Osteoblast (primary cell): Measurements from ENCODE around the gene PDZD7. TPM values are rescaled to one million over a fixed set of nuclear protein-coding genes. Genes with fewer than 3 reads are reported as not detected.

Experiments used
- DNase-seq: peaks from one replicate; pipeline ENCODE4 v3.0.0; 2011; ENCODE audit warnings: low spot score, mixed read lengths; ENCODE audit not compliant: insufficient read length; ENCODE audit errors: missing footprints
- H2AFZ ChIP-seq: 2 replicates; pipeline ENCODE4 v1.6.0; 2011; ENCODE audit warnings: mild to moderate bottlenecking, low read length
- H3K27ac ChIP-seq: 2 replicates; pipeline ENCODE4 v1.5.1; 2011; ENCODE audit warnings: mild to moderate bottlenecking, low read depth, low read length, moderate library complexity
- H3K27me3 ChIP-seq: 2 replicates; pipeline ENCODE4 v1.6.0; 2012; ENCODE audit warnings: mild to moderate bottlenecking, control low read depth, inconsistent platforms, low read length, moderate library complexity; ENCODE audit not compliant: insufficient read depth
- H3K36me3 ChIP-seq: 2 replicates; pipeline ENCODE4 v1.5.1; 2011; ENCODE audit warnings: mild to moderate bottlenecking, low read length, control low read depth, moderate library complexity; ENCODE audit not compliant: insufficient read depth
- H3K4me1 ChIP-seq: 2 replicates; pipeline ENCODE4 v1.5.1; 2011; ENCODE audit warnings: mild to moderate bottlenecking, low read length, control low read depth, moderate library complexity; ENCODE audit not compliant: insufficient read depth
- H3K4me2 ChIP-seq: 2 replicates; pipeline ENCODE4 v1.6.0; 2011; ENCODE audit warnings: mild to moderate bottlenecking, low read length; ENCODE audit not compliant: insufficient read depth
- H3K4me3 ChIP-seq: fragments of 200-600 bp; sonication (generic); 3 replicates; pipeline ENCODE4 v1.5.1; 2012; ENCODE audit warnings: mild to moderate bottlenecking, low read length, inconsistent platforms; ENCODE audit not compliant: insufficient read depth
- H3K79me2 ChIP-seq: 2 replicates; pipeline ENCODE4 v1.6.0; 2012; ENCODE audit warnings: mild to moderate bottlenecking, low read length, control low read depth, inconsistent platforms; ENCODE audit not compliant: insufficient read depth
- H3K9me3 ChIP-seq: 2 replicates; pipeline ENCODE4 v1.5.1; 2011; ENCODE audit warnings: low read depth, low read length, control low read depth
- H4K20me1 ChIP-seq: 2 replicates; pipeline ENCODE4 v1.6.0; 2012; ENCODE audit warnings: mild to moderate bottlenecking, low read length, control low read depth; ENCODE audit not compliant: insufficient read depth
- total RNA-seq: library from RNA; depleted of rRNA; stranded (reverse); fragments of >200 nt; gene quantifications from 2 replicates; pipeline ENCODE4 v1.2.3, GENCODE V29; 2012
- TF ChIP-seq, protein P1 (sequence below): IDR thresholded peaks from 2 replicates; pipeline ENCODE4 v1.5.1; 2011; ENCODE audit warnings: mild to moderate bottlenecking, low read depth, low read length, moderate library complexity; ENCODE audit errors: extremely low read depth

PDZD7 gene
- total RNA-seq, 1 donor = 0.72 TPM

DNA sequence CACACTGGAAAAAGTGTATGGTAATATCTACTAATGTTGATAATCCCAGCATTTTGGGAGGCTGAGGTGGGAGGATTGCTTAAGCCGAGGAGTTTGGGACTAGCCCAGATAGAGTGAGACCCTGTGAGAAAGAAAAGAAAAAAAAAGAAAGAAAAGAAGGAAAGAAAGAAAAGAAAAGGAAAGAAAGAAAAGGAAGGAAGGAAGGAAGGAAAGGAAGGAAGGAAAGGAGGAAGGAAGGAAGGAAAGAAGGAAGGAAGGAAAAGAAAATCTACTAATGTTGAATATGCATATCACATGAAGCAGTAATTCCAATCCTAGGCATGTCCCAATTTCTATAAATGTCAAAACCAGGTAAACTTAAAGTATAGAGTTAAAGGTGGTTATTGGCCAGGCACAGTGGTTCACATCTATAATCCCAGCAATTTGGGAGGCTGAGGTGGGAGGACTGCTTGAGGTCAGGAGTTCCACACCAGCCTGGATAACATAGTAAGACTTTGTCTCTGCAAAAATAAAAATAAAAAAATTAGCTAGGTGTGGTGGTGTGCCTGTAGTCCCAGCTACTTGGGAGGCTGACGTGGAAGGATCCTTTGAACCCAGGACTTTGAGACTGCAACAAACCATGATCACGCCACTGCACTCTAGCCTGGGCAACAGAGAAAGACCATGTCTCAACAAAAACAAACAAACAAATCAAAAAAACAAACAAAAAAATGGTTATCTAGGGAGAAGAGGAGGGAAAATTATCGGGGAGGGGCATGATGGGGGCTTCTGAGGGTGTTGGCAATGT is 25.6 kb upstream of the PDZD7 start:
- TF ChIP-seq, protein P1, sequence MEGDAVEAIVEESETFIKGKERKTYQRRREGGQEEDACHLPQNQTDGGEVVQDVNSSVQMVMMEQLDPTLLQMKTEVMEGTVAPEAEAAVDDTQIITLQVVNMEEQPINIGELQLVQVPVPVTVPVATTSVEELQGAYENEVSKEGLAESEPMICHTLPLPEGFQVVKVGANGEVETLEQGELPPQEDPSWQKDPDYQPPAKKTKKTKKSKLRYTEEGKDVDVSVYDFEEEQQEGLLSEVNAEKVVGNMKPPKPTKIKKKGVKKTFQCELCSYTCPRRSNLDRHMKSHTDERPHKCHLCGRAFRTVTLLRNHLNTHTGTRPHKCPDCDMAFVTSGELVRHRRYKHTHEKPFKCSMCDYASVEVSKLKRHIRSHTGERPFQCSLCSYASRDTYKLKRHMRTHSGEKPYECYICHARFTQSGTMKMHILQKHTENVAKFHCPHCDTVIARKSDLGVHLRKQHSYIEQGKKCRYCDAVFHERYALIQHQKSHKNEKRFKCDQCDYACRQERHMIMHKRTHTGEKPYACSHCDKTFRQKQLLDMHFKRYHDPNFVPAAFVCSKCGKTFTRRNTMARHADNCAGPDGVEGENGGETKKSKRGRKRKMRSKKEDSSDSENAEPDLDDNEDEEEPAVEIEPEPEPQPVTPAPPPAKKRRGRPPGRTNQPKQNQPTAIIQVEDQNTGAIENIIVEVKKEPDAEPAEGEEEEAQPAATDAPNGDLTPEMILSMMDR = no peak
- peaks cover 4% of the 10 kb centered on the region for H3K36me3 ChIP-seq
- H3K4me2 ChIP-seq = no peak overlapping the region
- H3K27me3 ChIP-seq = no peaks in the 10 kb centered on the region
- H3K4me3 ChIP-seq = no peak overlapping the region
- H3K79me2 ChIP-seq = peaks cover 9% of the 10 kb centered on the region
- H2AFZ ChIP-seq = no peak overlapping the region
- no peaks in the 10 kb centered on the region for H4K20me1 ChIP-seq
- DNase-seq = no peak
- no peak overlapping the region for H3K27ac ChIP-seq
- peaks cover 39% of the 10 kb centered on the region for H3K4me1 ChIP-seq
- H3K9me3 ChIP-seq = no peaks in the 10 kb centered on the region

DNA sequence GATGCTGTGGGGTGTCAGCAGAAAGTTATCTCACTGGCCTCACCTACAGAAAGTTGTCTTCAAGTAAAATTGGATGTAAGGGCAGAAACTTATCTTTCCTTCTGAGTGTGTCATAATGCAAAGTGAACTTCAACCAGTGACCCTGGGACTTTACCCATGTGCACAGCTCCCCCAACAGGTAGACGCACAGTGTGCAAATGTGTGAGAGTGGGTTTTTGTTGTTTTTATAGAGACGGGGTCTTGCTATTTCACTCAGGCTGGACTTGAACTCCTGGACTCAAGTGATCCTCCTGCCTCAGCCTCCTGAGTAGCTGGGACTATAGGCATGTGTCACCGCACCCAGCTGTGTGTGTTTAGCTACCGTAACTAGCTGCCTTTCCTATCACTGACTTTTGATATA is 24.5 kb upstream of the PDZD7 start:
- H2AFZ ChIP-seq = no peak overlapping the region
- DNase-seq = no peak
- no peak overlapping the region for H3K4me2 ChIP-seq
- no peaks in the 10 kb centered on the region for H3K9me3 ChIP-seq
- H3K27ac ChIP-seq = no peak overlapping the region
- peaks cover 9% of the 10 kb centered on the region for H3K79me2 ChIP-seq
- TF ChIP-seq, protein P1 = no peak
- peaks cover 35% of the 10 kb centered on the region for H3K4me1 ChIP-seq
- peaks cover under 1% of the 10 kb centered on the region for H3K27me3 ChIP-seq
- no peaks in the 10 kb centered on the region for H4K20me1 ChIP-seq
- peaks cover 4% of the 10 kb centered on the region for H3K36me3 ChIP-seq
- no peak overlapping the region for H3K4me3 ChIP-seq

DNA sequence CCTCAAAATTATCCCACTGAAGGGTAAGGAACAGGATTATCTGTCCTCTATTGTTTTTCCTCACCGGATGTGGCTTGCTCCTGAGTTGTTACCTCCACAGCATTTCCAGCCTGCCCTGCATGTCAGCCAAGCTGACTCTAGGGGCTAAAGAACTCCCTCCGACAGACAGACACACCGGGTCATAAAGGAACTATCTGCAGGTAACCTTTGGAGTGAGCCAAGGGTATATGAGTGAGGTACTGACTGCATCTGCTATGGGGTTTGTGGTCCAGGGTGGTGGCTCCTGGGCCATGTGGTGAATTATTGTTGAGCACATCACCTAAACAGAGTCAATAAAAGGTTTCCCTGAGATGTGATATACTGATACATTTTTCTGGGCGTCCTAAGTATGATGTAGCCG is 23.9 kb upstream of the PDZD7 start:
- Histone ChIP-seq H3K4me3 (no peak overlapping the region), H3K9me3 (no peaks in the 10 kb centered on the region), H3K36me3 (peaks cover 4% of the 10 kb centered on the region), H4K20me1 (no peaks in the 10 kb centered on the region), H3K4me2 (no peak overlapping the region), H3K27me3 (peaks cover 6% of the 10 kb centered on the region), H3K79me2 (peaks cover 9% of the 10 kb centered on the region), H3K4me1 (peaks cover 30% of the 10 kb centered on the region), H3K27ac (no peak overlapping the region), H2AFZ (no peak overlapping the region)
- no peak for DNase-seq
- TF ChIP-seq, protein P1 = no peak

DNA sequence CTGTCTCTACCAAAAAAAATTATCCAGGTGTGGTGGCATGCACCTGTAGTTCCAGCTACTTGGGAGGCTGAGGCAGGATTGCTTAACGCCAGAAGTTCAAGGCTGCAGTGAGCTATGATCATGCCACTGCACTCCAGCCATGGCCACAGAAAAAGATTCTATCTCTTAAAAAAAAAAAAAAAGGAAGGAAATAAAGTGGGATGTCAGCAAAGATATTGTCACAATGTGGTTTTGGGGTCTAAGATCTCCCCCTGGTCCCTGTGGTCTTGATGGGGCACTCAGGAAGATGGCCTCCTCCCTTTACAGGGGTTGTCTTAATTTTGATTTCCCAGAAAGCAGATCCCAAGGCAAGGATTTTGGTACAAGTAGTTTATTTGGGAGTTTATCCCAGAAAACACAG is 23.4 kb upstream of the PDZD7 start:
- H3K36me3 ChIP-seq = peaks cover 4% of the 10 kb centered on the region
- H2AFZ ChIP-seq = no peak overlapping the region
- no peaks in the 10 kb centered on the region for H4K20me1 ChIP-seq
- DNase-seq = no peak
- peaks cover 11% of the 10 kb centered on the region for H3K27me3 ChIP-seq
- H3K79me2 ChIP-seq = peaks cover 6% of the 10 kb centered on the region
- H3K27ac ChIP-seq = no peak overlapping the region
- H3K9me3 ChIP-seq = no peaks in the 10 kb centered on the region
- peaks cover 25% of the 10 kb centered on the region for H3K4me1 ChIP-seq
- no peak overlapping the region for H3K4me2 ChIP-seq
- H3K4me3 ChIP-seq = no peak overlapping the region
- TF ChIP-seq, protein P1 = no peak
